H1 (cell line): ENCODE measurements around the gene GAGE12J. TPM values are rescaled to one million over a fixed set of nuclear protein-coding genes. Genes with fewer than 3 reads are reported as not detected.

Experiments used
- RAD21 ChIP-seq, 2 experiments: IDR thresholded peaks in 1 of 2; conservative IDR thresholded peaks in 1 of 2; 2 replicates each; pipeline ENCODE4 v1.6.1; 2011; ENCODE audit warnings: low read depth in 2 of 2, low read length in 2 of 2, improper control_type of control experiment in 1 of 2, inconsistent platforms in 1 of 2, mild to moderate bottlenecking in 1 of 2, moderate library complexity in 1 of 2
- polyA plus RNA-seq, 7 experiments: library from polyadenylated mRNA; depleted of rRNA in 3 of 7; stranded (reverse) in 5 of 7; unstranded in 2 of 7; fragments of >200 nt in 5 of 7; fragments of 200-250 nt in 2 of 7; gene quantifications; 1 replicate in 5 of 7; 2 replicates in 1 of 7; 4 replicates in 1 of 7; pipeline versions ENCODE4 v1.2.1 to v1.2.3, GENCODE V29; 2011 to 2013; ENCODE audit warnings: missing spikeins in 2 of 7, mixed read lengths in 2 of 7
- total RNA-seq: library from RNA; stranded (reverse); fragmentation: NEBNext Ultra II Directional; extraction: Animal tissue kit (Norgen Biotek cat#: 25700); gene quantifications from 2 replicates; pipeline ENCODE4 v1.2.1, GENCODE V29; 2021

The GAGE12J gene
- total and polyA plus RNA-seq, 2 of the 8 experiments (the other 6 are each of a cell fraction or from before 2014, with no cell fraction given): not detected

GRCh38 chrX:49308604-49309269 is 13.1 kb upstream of the GAGE12J start (continued):
- no peak for TF ChIP-seq RAD21 (IDR thresholded peaks at IDR 0.05 in 1 of 2, conservative IDR thresholded peaks at IDR 0.05 in 1 of 2; ENCODE audit: low read depth in 2 of 2, low read length in 2 of 2)
- TF ChIP-seq, all 59 proteins: peak for 0
